OCI-LY3 (cell line): ENCODE data around the gene TMEM54.

ENCODE experiments used
- H2AFZ ChIP-seq: fragments of 200-600, 300-600 bp; shearing (Covaris generic); 2 replicates; pipeline ENCODE4 v1.6.0; 2014; ENCODE audit warnings: antibody characterized with exemption, low read depth, low read length
- H3K27ac ChIP-seq: fragments of 200-600, 300-600 bp; sonication (generic); 2 replicates; pipeline ENCODE4 v1.5.1; 2014; ENCODE audit warnings: mild to moderate bottlenecking, low read length, moderate library complexity, mixed read lengths
- H3K27me3 ChIP-seq: fragments of 200-600, 300-600 bp; sonication (generic); 2 replicates; pipeline ENCODE4 v1.6.1; 2014; ENCODE audit warnings: low read depth, low read length, mixed read lengths
- H3K36me3 ChIP-seq: fragments of 200-600, 300-600 bp; sonication (generic); replicated peaks from 2 replicates; pipeline ENCODE3; 2014; ENCODE audit warnings: low read depth, low read length, mixed read lengths
- H3K4me1 ChIP-seq: fragments of 300-600, 200-600 bp; sonication (generic); 2 replicates; pipeline ENCODE4 v1.6.1; 2014; ENCODE audit warnings: low read length, mixed read lengths
- H3K4me2 ChIP-seq: fragments of 200-600, 300-600 bp; sonication (generic); 2 replicates; pipeline ENCODE4 v1.6.1; 2014; ENCODE audit warnings: low read length, mixed read lengths
- H3K4me3 ChIP-seq: fragments of 300-600, 200-600 bp; sonication (generic); 2 replicates; pipeline ENCODE4 v1.5.1; 2014; ENCODE audit warnings: antibody characterized with exemption, mild to moderate bottlenecking, low read length, moderate library complexity
- H3K79me2 ChIP-seq: fragments of 300-600, 200-600 bp; shearing (Covaris generic); 2 replicates; pipeline ENCODE4 v1.6.1; 2014; ENCODE audit warnings: mild to moderate bottlenecking, low read length, mixed read lengths
- H3K9ac ChIP-seq: fragments of 300-600, 200-600 bp; shearing (Covaris generic); 2 replicates; pipeline ENCODE4 v1.6.0; 2014; ENCODE audit warnings: mild to moderate bottlenecking, low read length, moderate library complexity
- H3K9me3 ChIP-seq: fragments of 200-600, 300-600 bp; shearing (Covaris generic); 2 replicates; pipeline ENCODE4 v1.6.1; 2014; ENCODE audit warnings: low read length, mixed read lengths; ENCODE audit not compliant: insufficient read depth
- H4K20me1 ChIP-seq: fragments of 200-600, 300-600 bp; sonication (generic); 2 replicates; pipeline ENCODE4 v1.6.1; 2016; ENCODE audit warnings: low read length, mixed read lengths; ENCODE audit not compliant: insufficient read depth
- EZH2phosphoT487 ChIP-seq: fragments of 200-600 bp; shearing (Covaris generic); IDR thresholded peaks from 2 replicates; pipeline ENCODE4 v1.6.1; 2018; ENCODE audit warnings: antibody characterized with exemption, mixed run types, low read depth
- TF ChIP-seq, protein P1 (sequence below): fragments of 200-600, 300-600 bp; sonication (generic); IDR thresholded peaks from 2 replicates; pipeline ENCODE4 v1.5.1; 2014; ENCODE audit warnings: antibody characterized with exemption, low read length, low read depth

Gene TMEM54

GRCh38 chr1:32937061-32937460 lies 35.9 kb upstream of the TMEM54 start:
- Histone ChIP-seq H3K4me2 (no peak overlapping the region), H3K27me3 (no peaks in the 10 kb centered on the region), H3K9me3 (no peaks in the 10 kb centered on the region), H3K4me1 (no peaks in the 10 kb centered on the region), H2AFZ (no peak overlapping the region), H3K27ac (no peak overlapping the region), H3K79me2 (no peaks in the 10 kb centered on the region), H4K20me1 (peaks cover 2% of the 10 kb centered on the region; the same call in 1 of the 2 replicates), H3K4me3 (no peak overlapping the region), H3K36me3 (peaks cover 12% of the 10 kb centered on the region), H3K9ac (no peak overlapping the region)
- no peak for TF ChIP-seq EZH2phosphoT487
- TF ChIP-seq, protein P1, sequence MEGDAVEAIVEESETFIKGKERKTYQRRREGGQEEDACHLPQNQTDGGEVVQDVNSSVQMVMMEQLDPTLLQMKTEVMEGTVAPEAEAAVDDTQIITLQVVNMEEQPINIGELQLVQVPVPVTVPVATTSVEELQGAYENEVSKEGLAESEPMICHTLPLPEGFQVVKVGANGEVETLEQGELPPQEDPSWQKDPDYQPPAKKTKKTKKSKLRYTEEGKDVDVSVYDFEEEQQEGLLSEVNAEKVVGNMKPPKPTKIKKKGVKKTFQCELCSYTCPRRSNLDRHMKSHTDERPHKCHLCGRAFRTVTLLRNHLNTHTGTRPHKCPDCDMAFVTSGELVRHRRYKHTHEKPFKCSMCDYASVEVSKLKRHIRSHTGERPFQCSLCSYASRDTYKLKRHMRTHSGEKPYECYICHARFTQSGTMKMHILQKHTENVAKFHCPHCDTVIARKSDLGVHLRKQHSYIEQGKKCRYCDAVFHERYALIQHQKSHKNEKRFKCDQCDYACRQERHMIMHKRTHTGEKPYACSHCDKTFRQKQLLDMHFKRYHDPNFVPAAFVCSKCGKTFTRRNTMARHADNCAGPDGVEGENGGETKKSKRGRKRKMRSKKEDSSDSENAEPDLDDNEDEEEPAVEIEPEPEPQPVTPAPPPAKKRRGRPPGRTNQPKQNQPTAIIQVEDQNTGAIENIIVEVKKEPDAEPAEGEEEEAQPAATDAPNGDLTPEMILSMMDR = no peak

- H3K27me3 ChIP-seq = no peaks in the 10 kb centered on the region
These were observed 33.3 kb upstream of the TMEM54 start for GRCh38 chr1:32934535-32934934.

GRCh38 chr1:32933742-32934322 lies 32.6 kb upstream of the TMEM54 start:
- TF ChIP-seq, protein P1 = no peak
- TF ChIP-seq EZH2phosphoT487 = no peak
- Histone ChIP-seq H4K20me1 (no peaks in the 10 kb centered on the region), H3K27ac (no peak overlapping the region; the same call in 1 of the 2 replicates)

More at GRCh38 chr1:32934535-32934934, 33.3 kb upstream of the TMEM54 start:
- Histone ChIP-seq H3K4me1 (no peaks in the 10 kb centered on the region), H3K27ac (no peak overlapping the region), H3K9ac (no peak overlapping the region), H2AFZ (no peak overlapping the region), H4K20me1 (no peaks in the 10 kb centered on the region), H3K79me2 (no peaks in the 10 kb centered on the region), H3K36me3 (peaks cover 8% of the 10 kb centered on the region), H3K9me3 (no peaks in the 10 kb centered on the region), H3K4me3 (no peak overlapping the region), H3K4me2 (no peak overlapping the region)
- TF ChIP-seq, protein P1 = no peak
- TF ChIP-seq EZH2phosphoT487 = no peak

DNA sequence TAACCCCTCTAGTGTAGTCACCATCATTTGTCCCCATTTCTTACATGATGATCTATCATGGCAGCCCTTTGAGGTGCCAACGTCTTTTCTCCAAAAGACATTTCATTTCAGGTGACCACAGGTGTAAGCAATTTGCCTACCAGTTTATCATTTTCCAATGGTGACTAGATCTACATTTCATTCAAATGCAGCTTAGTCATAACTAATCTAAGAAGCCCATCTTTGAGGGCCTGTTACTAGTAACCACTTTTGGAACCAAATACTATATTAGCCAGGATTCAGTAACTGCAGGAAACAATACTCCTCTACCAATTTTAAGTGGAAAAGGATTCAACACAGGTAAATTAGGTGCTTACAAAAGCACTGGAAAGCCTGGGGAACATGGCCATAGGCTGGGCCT lies 30.6 kb upstream of the TMEM54 start:
- TF ChIP-seq EZH2phosphoT487 = no peak
- TF ChIP-seq, protein P1 = no peak

More at GRCh38 chr1:32933742-32934322, 32.6 kb upstream of the TMEM54 start:
- no peak overlapping the region for H3K9ac ChIP-seq
- H3K79me2 ChIP-seq = no peaks in the 10 kb centered on the region
- peaks cover 8% of the 10 kb centered on the region for H3K36me3 ChIP-seq
- no peaks in the 10 kb centered on the region for H3K9me3 ChIP-seq
- no peak overlapping the region for H3K4me2 ChIP-seq
- H3K4me3 ChIP-seq = no peak overlapping the region
- no peak overlapping the region for H2AFZ ChIP-seq
- H3K27me3 ChIP-seq = no peaks in the 10 kb centered on the region
- no peaks in the 10 kb centered on the region for H3K4me1 ChIP-seq

More for the DNA sequence above, 30.6 kb upstream of the TMEM54 start:
- H3K79me2 ChIP-seq = no peaks in the 10 kb centered on the region
- no peak overlapping the region for H3K4me2 ChIP-seq
- peaks cover 5% of the 10 kb centered on the region for H3K36me3 ChIP-seq
- H3K9me3 ChIP-seq = no peaks in the 10 kb centered on the region
- H3K9ac ChIP-seq = no peak overlapping the region
- no peak overlapping the region for H3K4me3 ChIP-seq
- H2AFZ ChIP-seq = no peak overlapping the region
- H3K4me1 ChIP-seq = no peaks in the 10 kb centered on the region
- no peaks in the 10 kb centered on the region for H4K20me1 ChIP-seq
- no peak overlapping the region for H3K27ac ChIP-seq
- H3K27me3 ChIP-seq = no peaks in the 10 kb centered on the region
